Kidney (tissue), 14 donors: ENCODE results near the gene FZR1. TPM values are rescaled to one million over a fixed set of nuclear protein-coding genes. Genes with fewer than 3 reads are reported as not detected.

Experiments used
- DNase-seq, 5 donors: peaks; one replicate each; pipeline ENCODE4 v3.0.0-alpha.2; 2013 to 2020
- FAIRE-seq: peaks from 2 replicates; lab custom pipeline; 2012; peaks lifted over from hg19 to GRCh38; lab: Jason Lieb, UNC
- H3K27ac ChIP-seq, 2 donors: one replicate each; pipeline ENCODE4 v1.7.0; 2013; ENCODE audit warnings: low read depth in 2 of 2, low read length in 2 of 2, inconsistent platforms in 1 of 2
- H3K27me3 ChIP-seq: one replicate; pipeline ENCODE4 v1.7.1; 2013; ENCODE audit warnings: low read length, inconsistent platforms; ENCODE audit not compliant: control insufficient read depth, insufficient read depth
- H3K36me3 ChIP-seq, 3 donors: one replicate each; pipeline versions ENCODE4 v1.7.0 to v1.7.1; 2013; ENCODE audit warnings: low read length in 3 of 3, control low read depth in 1 of 3, inconsistent platforms in 1 of 3; ENCODE audit not compliant: insufficient read depth in 3 of 3, control insufficient read depth in 2 of 3
- H3K4me1 ChIP-seq, 3 donors: one replicate each; pipeline versions ENCODE4 v1.7.0 to v1.7.1; 2013; ENCODE audit warnings: low read length in 3 of 3, inconsistent platforms in 1 of 3, low read depth in 1 of 3; ENCODE audit not compliant: control insufficient read depth in 2 of 3, insufficient read depth in 2 of 3
- H3K4me3 ChIP-seq, 3 donors: one replicate each; pipeline versions ENCODE4 v1.7.0 to v1.8.1; 2013; ENCODE audit warnings: low read length in 3 of 3, control low read depth in 1 of 3, inconsistent platforms in 1 of 3
- H3K9ac ChIP-seq, 3 donors: one replicate each; pipeline versions ENCODE4 v1.7.0 to v1.7.1; 2013; ENCODE audit warnings: low read length in 3 of 3, control low read depth in 1 of 3, inconsistent platforms in 1 of 3
- H3K9me3 ChIP-seq, 3 donors: one replicate each; pipeline versions ENCODE4 v1.7.0 to v1.7.1; 2013; ENCODE audit warnings: low read length in 3 of 3, control low read depth in 1 of 3, inconsistent platforms in 1 of 3; ENCODE audit not compliant: control insufficient read depth in 2 of 3, insufficient read depth in 1 of 3
- CTCF ChIP-seq: IDR thresholded peaks from 3 replicates; pipeline ENCODE4 v1.5.1; 2012; ENCODE audit warnings: mild to moderate bottlenecking, moderate library complexity, borderline replicate concordance; ENCODE audit not compliant: insufficient read depth; ENCODE audit errors: extremely low read depth
- intact Hi-C: fragments of 100-400 bp; cut with DNase I; formaldehyde crosslinking; loops from one replicate; pipeline ENCODE4 v1.11.1; 2022
- polyA plus RNA-seq: library from polyadenylated mRNA; stranded (reverse); fragments of 350-450 nt; fragmentation: Illumina TruSeq; extraction: RNeasy Lipid Tissue Mini Kit (QIAGEN cat#74804); gene quantifications from one replicate; pipeline ENCODE4 v1.2.3, GENCODE V29; 2014; ENCODE audit warnings: low read depth, low replicate concordance; ENCODE audit not compliant: insufficient read depth
- total RNA-seq: library from RNA; stranded (reverse); fragmentation: NEBNext Ultra II Directional; extraction: Animal tissue kit (Norgen Biotek cat#: 25700); gene quantifications from one replicate; pipeline ENCODE4 v1.2.1, GENCODE V29; 2021
- donor health status: control.
- donor health status: control.
- donor health status: control.
- donor health status: control.
- donor health status: control.
- donor health status: DM: yes; HTN: yes; CAD: no.
- donor health status: Normal renal cell carcinoma (clear cell type).

Gene FZR1
- total and polyA plus RNA-seq, 2 donors from 2014 or later: 28.4 to 48.0 TPM

- TF ChIP-seq CTCF: no peak
- H3K27me3 ChIP-seq: no peaks in the 10 kb centered on the region
- H3K9ac ChIP-seq: no peak overlapping the region
- FAIRE-seq (no peak), DNase-seq (peak in 1 of 5 donors; percentile 59)
- H3K27ac ChIP-seq: no peak overlapping the region
- intact Hi-C loops: no loop called here
- H3K9me3 ChIP-seq: no peaks in the 10 kb centered on the region
- H3K36me3 ChIP-seq: peaks cover 0 to 13% (median 9%) of the 10 kb centered on the region in 3 donors
- H3K4me1 ChIP-seq: no peaks in the 10 kb centered on the region
- no peak overlapping the region for H3K4me3 ChIP-seq
Measured at GRCh38 chr19:3526507-3527237, 20.6 kb downstream of the FZR1 start.

GRCh38 chr19:3527238-3527910 is 21.3 kb downstream of the FZR1 start:
- no peaks in the 10 kb centered on the region for H3K9me3 ChIP-seq
- FAIRE-seq: no peak
- no peak overlapping the region for H3K4me3 ChIP-seq
- peaks cover 0 to 10% (median 9%) of the 10 kb centered on the region in 3 donors for H3K36me3 ChIP-seq
- H3K27me3 ChIP-seq: no peaks in the 10 kb centered on the region
- DNase-seq: peak in 1 of 5 donors; percentile 71
- H3K4me1 ChIP-seq: no peaks in the 10 kb centered on the region
- H3K27ac ChIP-seq: no peak overlapping the region
- intact Hi-C loops: no loop called here
- no peak for TF ChIP-seq CTCF
- H3K9ac ChIP-seq: no peak overlapping the region

- Histone ChIP-seq H3K4me3 (no peak overlapping the region), H3K27ac (no peak overlapping the region), H3K4me1 (no peaks in the 10 kb centered on the region), H3K27me3 (no peaks in the 10 kb centered on the region), H3K9ac (no peak overlapping the region), H3K9me3 (no peaks in the 10 kb centered on the region), H3K36me3 (peaks cover 0 to 10% (median 9%) of the 10 kb centered on the region in 3 donors)
- intact Hi-C loops: no loop called here
- DNase-seq: peak in 1 of 5 donors; percentile 56
- TF ChIP-seq CTCF: no peak
- FAIRE-seq: no peak
Measured at GRCh38 chr19:3528080-3528479, 22.0 kb downstream of the FZR1 start.
